CD4-positive, alpha-beta T cell (primary cell): ENCODE results near the gene MCUB. TPM values are rescaled to one million over a fixed set of nuclear protein-coding genes. Genes with fewer than 3 reads are reported as not detected.

Experiments used
- ATAC-seq: fragments of 200-7000 bp; cut with Tn5 transposase; one replicate; pipeline ENCODE4 v1.10.0; 2022; ENCODE audit warnings: mild to moderate bottlenecking; ENCODE audit not compliant: poor library complexity
- CTCF ChIA-PET: fragments of 350-600 bp; sonication (Branson Sonifier 250); formaldehyde crosslinking; loops from one replicate; lab custom pipeline; 2021; ENCODE audit warnings: antibody characterized with exemption, inconsistent platforms; lab: Charles Lee
- POLR2A ChIA-PET: fragments of 350-600 bp; sonication (Branson Sonifier 250); formaldehyde crosslinking; loops from one replicate; lab custom pipeline; 2021; ENCODE audit warnings: antibody characterized with exemption, inconsistent platforms; lab: Charles Lee
- DNase-seq, 14 experiments: peaks; one replicate each; pipeline ENCODE4 v3.0.0-alpha.2; 2013 to 2020; ENCODE audit warnings: mixed read lengths in 2 of 14
- H3K27ac ChIP-seq, 2 donors: one replicate each; pipeline versions ENCODE4 v1.5.1 to v1.7.0; 2013; ENCODE audit warnings: low read length in 2 of 2, low read depth in 1 of 2, mild to moderate bottlenecking in 1 of 2
- H3K27me3 ChIP-seq, 2 experiments: 1 replicate in 1 of 2; 2 replicates in 1 of 2; pipeline versions ENCODE4 v1.6.1 to v1.7.0; 2013; ENCODE audit warnings: low read length in 2 of 2, control low read depth in 1 of 2, mild to moderate bottlenecking in 1 of 2, moderate library complexity in 1 of 2; ENCODE audit not compliant: insufficient read depth in 2 of 2, control insufficient read depth in 1 of 2
- H3K36me3 ChIP-seq: one replicate; pipeline ENCODE4 v1.6.1; 2013; ENCODE audit warnings: low read length, control low read depth; ENCODE audit not compliant: insufficient read depth
- H3K4me1 ChIP-seq: one replicate; pipeline ENCODE4 v1.6.1; 2013; ENCODE audit warnings: low read length, control low read depth; ENCODE audit not compliant: insufficient read depth
- H3K4me3 ChIP-seq: one replicate; pipeline ENCODE4 v1.5.1; 2013; ENCODE audit warnings: mild to moderate bottlenecking, low read length, moderate library complexity
- H3K9me3 ChIP-seq, 2 experiments: 1 replicate in 1 of 2; 2 replicates in 1 of 2; pipeline versions ENCODE4 v1.6.1 to v1.7.0; 2013; ENCODE audit warnings: low read length in 2 of 2, mild to moderate bottlenecking in 2 of 2, control low read depth in 1 of 2, moderate library complexity in 1 of 2; ENCODE audit not compliant: control insufficient read depth in 1 of 2, insufficient read depth in 1 of 2
- H3K27ac Mint-ChIP-seq: one replicate; pipeline ENCODE4 v1.8.0; 2020; ENCODE audit warnings: mixed read lengths
- H3K27me3 Mint-ChIP-seq: one replicate; pipeline ENCODE4 v1.8.0; 2021; ENCODE audit warnings: mixed read lengths
- H3K36me3 Mint-ChIP-seq: one replicate; pipeline ENCODE4 v1.8.0; 2021; ENCODE audit warnings: low read depth, mixed read lengths
- H3K4me1 Mint-ChIP-seq: one replicate; pipeline ENCODE4 v1.8.0; 2021; ENCODE audit warnings: low read depth, mixed read lengths
- H3K4me3 Mint-ChIP-seq: one replicate; pipeline ENCODE4 v1.8.0; 2020; ENCODE audit warnings: mild to moderate bottlenecking, mixed read lengths
- H3K9me3 Mint-ChIP-seq: one replicate; pipeline ENCODE4 v1.8.0; 2020; ENCODE audit warnings: mixed read lengths
- intact Hi-C, 2 experiments: fragments of 100-400 bp; cut with DNase I in 1 of 2; cut with micrococcal nuclease in 1 of 2; formaldehyde crosslinking; loops; one replicate each; pipeline versions ENCODE4 v1.15.1 to v1.9.0; 2023 to 2025; cut with DNase I, micrococcal nuclease
- total RNA-seq, 174 experiments: library from RNA in 2 of 174; stranded (reverse) in 2 of 174; gene quantifications; one replicate each; pipeline ENCODE4 v1.2.3 and lab custom pipeline; 2021 to 2026
- TF ChIP-seq, protein P1 (sequence below): fragments of 200-600 bp; IDR thresholded peaks from one replicate; pipeline ENCODE4 v1.8.0; 2022; ENCODE audit warnings: antibody characterized with exemption, mild to moderate bottlenecking

MCUB gene
- total RNA-seq, 2 experiments from 2014 or later: 98.1 to 108 TPM

DNA sequence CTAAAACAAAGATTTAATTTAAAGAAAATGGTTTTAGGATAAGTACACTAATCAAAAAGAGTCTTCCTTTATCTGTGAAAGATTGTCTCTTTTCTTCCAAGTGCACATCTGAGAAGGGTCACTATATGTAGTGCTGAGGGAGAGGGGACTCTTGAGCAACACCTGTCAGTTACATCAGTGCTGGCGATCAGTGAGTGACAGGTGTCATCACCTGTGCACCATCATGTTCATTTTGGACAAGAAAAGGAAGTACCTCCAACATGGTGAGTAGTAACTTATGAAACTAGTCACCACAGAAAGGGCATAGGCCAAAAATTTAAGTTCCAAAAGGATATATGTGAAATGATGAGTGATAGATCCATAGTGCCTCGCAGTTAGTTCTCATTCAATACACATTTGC is 55.7 kb downstream of the MCUB start:
- peak overlapping the region; percentile 43 for H3K27ac Mint-ChIP-seq
- no peaks in the 10 kb centered on the region for H3K9me3 Mint-ChIP-seq
- DNase-seq: no peak
- Histone ChIP-seq H3K9me3 (peaks cover 0 to 6% of the 10 kb centered on the region in 2 experiments), H3K4me1 (peaks cover 7% of the 10 kb centered on the region), H3K27ac (no peak overlapping the region), H3K27me3 (no peaks in the 10 kb centered on the region), H3K36me3 (peaks cover 9% of the 10 kb centered on the region), H3K4me3 (no peak overlapping the region)
- H3K4me3 Mint-ChIP-seq: no peak overlapping the region
- H3K4me1 Mint-ChIP-seq: peaks cover 83% of the 10 kb centered on the region
- H3K27me3 Mint-ChIP-seq: no peaks in the 10 kb centered on the region
- ChIA-PET CTCF (no interaction called here), POLR2A (interaction anchor here (1.0 to 2.1 kb wide), 4 partner anchors 9 to 55 kb away, joined by 3 to 7 read pairs (median 3); no protein-coding TSS in a partner anchor)
- intact Hi-C loops: no loop called here
- no peak for ATAC-seq
- TF ChIP-seq, protein P1, sequence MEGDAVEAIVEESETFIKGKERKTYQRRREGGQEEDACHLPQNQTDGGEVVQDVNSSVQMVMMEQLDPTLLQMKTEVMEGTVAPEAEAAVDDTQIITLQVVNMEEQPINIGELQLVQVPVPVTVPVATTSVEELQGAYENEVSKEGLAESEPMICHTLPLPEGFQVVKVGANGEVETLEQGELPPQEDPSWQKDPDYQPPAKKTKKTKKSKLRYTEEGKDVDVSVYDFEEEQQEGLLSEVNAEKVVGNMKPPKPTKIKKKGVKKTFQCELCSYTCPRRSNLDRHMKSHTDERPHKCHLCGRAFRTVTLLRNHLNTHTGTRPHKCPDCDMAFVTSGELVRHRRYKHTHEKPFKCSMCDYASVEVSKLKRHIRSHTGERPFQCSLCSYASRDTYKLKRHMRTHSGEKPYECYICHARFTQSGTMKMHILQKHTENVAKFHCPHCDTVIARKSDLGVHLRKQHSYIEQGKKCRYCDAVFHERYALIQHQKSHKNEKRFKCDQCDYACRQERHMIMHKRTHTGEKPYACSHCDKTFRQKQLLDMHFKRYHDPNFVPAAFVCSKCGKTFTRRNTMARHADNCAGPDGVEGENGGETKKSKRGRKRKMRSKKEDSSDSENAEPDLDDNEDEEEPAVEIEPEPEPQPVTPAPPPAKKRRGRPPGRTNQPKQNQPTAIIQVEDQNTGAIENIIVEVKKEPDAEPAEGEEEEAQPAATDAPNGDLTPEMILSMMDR: no peak
- H3K36me3 Mint-ChIP-seq: peaks cover 74% of the 10 kb centered on the region

DNA sequence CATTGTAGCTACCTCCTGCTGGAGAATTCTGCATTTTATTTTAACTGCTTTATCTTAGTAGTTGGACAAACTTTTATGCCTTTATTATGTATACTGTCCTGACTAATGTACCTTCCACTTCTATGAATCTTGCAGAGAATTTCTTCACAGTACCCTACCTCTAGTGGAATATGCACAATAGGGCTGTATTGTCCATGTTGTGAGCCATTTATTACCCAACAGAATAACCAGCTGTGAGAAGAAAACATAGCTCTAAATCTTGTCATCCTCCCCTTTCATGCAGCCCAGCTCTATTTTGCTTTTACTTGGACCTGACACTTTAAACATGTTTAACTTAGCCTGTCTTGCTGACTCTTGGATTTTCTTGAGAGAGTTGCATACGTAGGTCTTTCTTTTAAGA is 56.2 kb downstream of the MCUB start:
- Histone ChIP-seq H3K9me3 (peaks cover 0 to 1% of the 10 kb centered on the region in 2 experiments), H3K27me3 (no peaks in the 10 kb centered on the region), H3K36me3 (peaks cover 6% of the 10 kb centered on the region), H3K4me1 (peaks cover 7% of the 10 kb centered on the region), H3K27ac (no peak overlapping the region), H3K4me3 (no peak overlapping the region)
- ChIA-PET CTCF (no interaction called here), POLR2A (interaction anchor here (1.0 to 2.1 kb wide), 3 partner anchors 8 to 32 kb away, joined by 3 to 7 read pairs (median 3); no protein-coding TSS in a partner anchor)
- Mint-ChIP-seq H3K9me3 (no peaks in the 10 kb centered on the region), H3K4me1 (peaks cover 83% of the 10 kb centered on the region), H3K27me3 (no peaks in the 10 kb centered on the region), H3K36me3 (peaks cover 71% of the 10 kb centered on the region), H3K27ac (peak overlapping the region; percentile 43), H3K4me3 (peak overlapping the region; percentile 9)
- intact Hi-C loops: no loop called here
- ATAC-seq (no peak), DNase-seq (no peak)
- TF ChIP-seq, protein P1: no peak

DNA sequence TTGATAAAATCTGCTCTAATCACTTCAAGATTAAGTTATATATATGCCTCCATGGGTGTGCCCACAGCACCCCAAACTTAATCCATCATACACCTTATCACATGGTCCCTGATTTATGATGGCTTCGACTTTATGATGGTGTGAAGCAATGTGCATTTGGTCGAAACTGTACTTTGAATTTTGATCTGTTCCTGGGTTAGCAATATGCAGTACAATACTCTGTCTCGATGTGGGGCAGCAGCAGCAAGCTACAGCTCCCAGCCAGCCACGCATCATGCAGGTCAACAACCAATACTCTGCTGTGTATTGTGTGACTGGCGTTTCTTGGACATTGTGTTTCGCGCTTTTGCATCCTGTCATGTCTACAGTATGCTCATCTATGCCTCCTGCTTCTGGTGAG is 62.6 kb downstream of the MCUB start:
- H3K4me3 ChIP-seq: no peak overlapping the region
- H3K9me3 ChIP-seq: no peaks in the 10 kb centered on the region
- no peaks in the 10 kb centered on the region for H3K9me3 Mint-ChIP-seq
- H3K36me3 ChIP-seq: peaks cover 12% of the 10 kb centered on the region
- H3K27ac Mint-ChIP-seq: no peak overlapping the region
- TF ChIP-seq, protein P1: no peak
- H3K4me1 ChIP-seq: peaks cover 8% of the 10 kb centered on the region
- no peak for DNase-seq
- H3K4me1 Mint-ChIP-seq: peaks cover 81% of the 10 kb centered on the region
- ChIA-PET CTCF (no interaction called here), POLR2A (interaction anchor here (1.2 to 1.7 kb wide), 2 partner anchors 10 to 25 kb away, joined by 3 to 4 read pairs; no protein-coding TSS in a partner anchor)
- H3K4me3 Mint-ChIP-seq: no peak overlapping the region
- H3K27ac ChIP-seq: no peak overlapping the region
- ATAC-seq: no peak
- H3K27me3 ChIP-seq: no peaks in the 10 kb centered on the region
- H3K27me3 Mint-ChIP-seq: no peaks in the 10 kb centered on the region
- intact Hi-C loops: loop anchor here in 1 of 2 experiments (5.0 kb wide), 1 partner anchor 35 kb away; no protein-coding TSS in a partner anchor
- peaks cover 55% of the 10 kb centered on the region for H3K36me3 Mint-ChIP-seq
